ENCODE results near the gene RMND5B. TPM values are rescaled to one million over a fixed set of nuclear protein-coding genes. Genes with fewer than 3 reads are reported as not detected.
A peak's percentile ranks its signal among the peaks of the same experiment; 100 is the strongest.

The RMND5B gene
- total RNA-seq, 2 donors from 2014 or later, result 36.0 to 36.9 TPM

DNA sequence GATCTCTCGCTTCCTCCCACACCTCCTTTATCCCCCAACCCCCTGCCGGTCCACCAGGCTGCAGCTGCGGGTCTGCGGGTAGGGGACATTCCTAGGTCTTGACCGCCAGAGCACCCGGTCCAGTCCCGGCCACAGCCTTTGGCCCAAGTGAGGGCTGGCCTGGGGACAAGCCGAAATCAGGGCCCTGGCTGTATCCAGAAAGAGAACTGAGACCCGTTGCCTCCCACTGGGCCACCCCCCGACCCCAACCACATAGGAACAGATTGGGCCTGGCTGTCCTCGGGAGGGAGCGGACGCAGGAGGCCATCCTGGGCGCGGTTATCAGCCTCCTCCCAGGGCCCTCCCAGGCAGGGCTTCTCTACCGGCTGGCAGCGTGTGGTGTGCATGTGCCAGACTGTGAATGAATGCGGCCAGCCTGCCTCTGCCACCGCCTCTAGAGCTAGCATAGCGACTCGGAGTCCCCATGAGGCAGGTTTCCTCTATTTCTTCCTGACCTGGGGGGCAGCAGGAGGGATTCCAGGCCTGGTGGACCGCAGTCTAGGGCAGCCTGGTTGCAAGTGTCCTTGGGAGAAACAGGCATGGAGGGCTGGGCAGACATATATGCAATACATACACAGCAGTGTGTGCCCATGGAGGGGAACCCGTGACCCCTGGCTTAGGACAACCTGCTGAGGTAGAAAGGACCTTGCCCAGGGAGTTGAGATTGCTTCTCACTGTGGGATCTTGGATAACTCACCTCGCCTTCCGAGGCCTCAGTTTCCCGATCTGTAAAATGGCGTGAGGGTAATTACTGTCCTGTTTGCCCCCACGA, 16.3 kb upstream of the RMND5B start:
- Mint-ChIP-seq H3K27ac (peak overlapping the region; percentile 92), H3K36me3 (ENCODE audit: low read depth) (no peaks in the 10 kb centered on the region), H3K4me1 (peaks cover 22% of the 10 kb centered on the region), H3K27me3 (ENCODE audit: insufficient read depth) (peaks cover 16% of the 10 kb centered on the region), H3K9me3 (peaks cover 4% of the 10 kb centered on the region), H3K4me3 (peak overlapping the region; percentile 92)
- WGBS, 2 experiments (ENCODE audit: insufficient coverage in 1 of 2, insufficient read length in 1 of 2), result 7 to 11% methylated on average over 11 to 28 of the region's 28 CpGs
- Histone ChIP-seq H3K27me3 (ENCODE audit: control insufficient read depth, insufficient read depth, low read length, poor library complexity, severe bottlenecking) (no peaks in the 10 kb centered on the region), H3K4me1 (ENCODE audit: control insufficient read depth, insufficient read depth, low read length) (peaks cover 13% of the 10 kb centered on the region), H3K9ac (ENCODE audit: extremely low read depth, low read length, poor library complexity, severe bottlenecking) (peak overlapping the region; percentile 63), H3K36me3 (ENCODE audit: control insufficient read depth, insufficient read depth, low read length) (no peaks in the 10 kb centered on the region), H3K9me3 (ENCODE audit: control insufficient read depth, low read length) (no peaks in the 10 kb centered on the region), H3K27ac (ENCODE audit: low read depth, low read length) (peak overlapping the region; percentile 3), H3K4me3 (ENCODE audit: low read length) (peak overlapping the region; percentile 88)
- peak; percentile 83 for DNase-seq
- TF ChIP-seq, protein P1, sequence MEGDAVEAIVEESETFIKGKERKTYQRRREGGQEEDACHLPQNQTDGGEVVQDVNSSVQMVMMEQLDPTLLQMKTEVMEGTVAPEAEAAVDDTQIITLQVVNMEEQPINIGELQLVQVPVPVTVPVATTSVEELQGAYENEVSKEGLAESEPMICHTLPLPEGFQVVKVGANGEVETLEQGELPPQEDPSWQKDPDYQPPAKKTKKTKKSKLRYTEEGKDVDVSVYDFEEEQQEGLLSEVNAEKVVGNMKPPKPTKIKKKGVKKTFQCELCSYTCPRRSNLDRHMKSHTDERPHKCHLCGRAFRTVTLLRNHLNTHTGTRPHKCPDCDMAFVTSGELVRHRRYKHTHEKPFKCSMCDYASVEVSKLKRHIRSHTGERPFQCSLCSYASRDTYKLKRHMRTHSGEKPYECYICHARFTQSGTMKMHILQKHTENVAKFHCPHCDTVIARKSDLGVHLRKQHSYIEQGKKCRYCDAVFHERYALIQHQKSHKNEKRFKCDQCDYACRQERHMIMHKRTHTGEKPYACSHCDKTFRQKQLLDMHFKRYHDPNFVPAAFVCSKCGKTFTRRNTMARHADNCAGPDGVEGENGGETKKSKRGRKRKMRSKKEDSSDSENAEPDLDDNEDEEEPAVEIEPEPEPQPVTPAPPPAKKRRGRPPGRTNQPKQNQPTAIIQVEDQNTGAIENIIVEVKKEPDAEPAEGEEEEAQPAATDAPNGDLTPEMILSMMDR (conservative IDR thresholded peaks at IDR 0.05), result no peak

DNA sequence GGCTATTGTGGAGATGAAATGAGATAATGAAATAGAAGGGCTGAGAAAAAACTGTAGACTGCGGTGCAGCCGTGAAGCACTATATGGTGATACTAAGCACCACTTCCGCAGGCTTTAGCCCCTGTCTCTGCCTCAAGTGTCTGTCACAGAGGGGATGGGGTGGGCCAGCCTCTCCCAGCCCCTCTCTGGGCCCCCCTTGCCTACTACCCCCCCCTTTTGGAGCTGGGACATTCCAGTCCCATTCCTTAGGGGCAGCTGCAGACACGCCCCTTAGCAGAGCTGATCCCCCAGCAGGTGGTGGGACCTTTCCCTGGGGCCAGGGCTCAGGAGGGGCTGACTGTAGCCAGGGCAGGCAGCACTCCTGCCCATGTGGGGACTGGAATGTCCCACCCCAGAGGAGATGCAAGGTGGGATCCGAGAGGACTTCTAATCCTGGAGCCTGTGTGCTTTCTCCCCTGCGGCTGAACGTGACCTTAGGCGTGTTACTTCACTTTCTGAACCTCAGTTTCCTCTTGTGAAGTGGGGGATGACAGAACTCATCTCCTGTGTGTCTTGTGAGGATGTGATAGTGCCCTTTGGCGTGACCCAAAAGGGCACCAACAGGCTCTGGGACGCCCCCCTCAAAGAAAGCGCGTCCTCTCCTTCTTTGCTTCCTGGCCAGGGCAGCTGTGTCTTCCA, 15.5 kb upstream of the RMND5B start:
- no peaks in the 10 kb centered on the region for H3K36me3 Mint-ChIP-seq (ENCODE audit: low read depth)
- Histone ChIP-seq H3K4me3 (ENCODE audit: low read length) (peak overlapping the region; percentile 88), H3K9me3 (ENCODE audit: control insufficient read depth, low read length) (no peaks in the 10 kb centered on the region), H3K9ac (ENCODE audit: extremely low read depth, low read length, poor library complexity, severe bottlenecking) (peak overlapping the region; percentile 80), H3K4me1 (ENCODE audit: control insufficient read depth, insufficient read depth, low read length) (peaks cover 13% of the 10 kb centered on the region), H3K27me3 (ENCODE audit: control insufficient read depth, insufficient read depth, low read length, poor library complexity, severe bottlenecking) (no peaks in the 10 kb centered on the region), H3K36me3 (ENCODE audit: control insufficient read depth, insufficient read depth, low read length) (no peaks in the 10 kb centered on the region), H3K27ac (ENCODE audit: low read depth, low read length) (peak overlapping the region; percentile 94)
- peaks cover 16% of the 10 kb centered on the region for H3K27me3 Mint-ChIP-seq (ENCODE audit: insufficient read depth)
- peak overlapping the region; percentile 95 for H3K27ac Mint-ChIP-seq
- 7 to 20% methylated on average over 2 to 12 of the region's 12 CpGs for WGBS, 2 experiments (ENCODE audit: insufficient coverage in 1 of 2, insufficient read length in 1 of 2)
- H3K4me3 Mint-ChIP-seq, result peak overlapping the region; percentile 92
- TF ChIP-seq, protein P1 (conservative IDR thresholded peaks at IDR 0.05), result no peak
- peak; percentile 94 for DNase-seq
- peaks cover 22% of the 10 kb centered on the region for H3K4me1 Mint-ChIP-seq
- H3K9me3 Mint-ChIP-seq, result peaks cover 4% of the 10 kb centered on the region

DNA sequence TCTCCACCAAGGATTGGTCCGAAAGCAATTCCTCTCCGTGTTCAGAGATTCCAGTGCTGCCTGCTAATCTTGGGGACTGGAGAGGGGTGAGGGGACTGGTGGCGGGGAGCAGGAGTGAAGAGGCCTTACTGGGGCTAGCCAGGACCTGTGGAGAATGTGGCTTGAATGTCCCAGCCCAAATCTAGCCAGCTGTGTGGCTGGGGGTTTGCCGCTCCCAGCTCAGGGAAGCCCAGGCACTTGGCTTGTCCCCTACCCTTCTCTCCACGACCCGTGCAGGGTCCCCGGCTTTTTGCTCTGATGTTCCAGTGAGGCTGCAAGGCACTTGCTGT, 15.0 kb upstream of the RMND5B start:
- Histone ChIP-seq H3K4me1 (ENCODE audit: control insufficient read depth, insufficient read depth, low read length) (peaks cover 13% of the 10 kb centered on the region), H3K36me3 (ENCODE audit: control insufficient read depth, insufficient read depth, low read length) (peaks cover 3% of the 10 kb centered on the region), H3K9me3 (ENCODE audit: control insufficient read depth, low read length) (no peaks in the 10 kb centered on the region), H3K27me3 (ENCODE audit: control insufficient read depth, insufficient read depth, low read length, poor library complexity, severe bottlenecking) (no peaks in the 10 kb centered on the region), H3K9ac (ENCODE audit: extremely low read depth, low read length, poor library complexity, severe bottlenecking) (peak overlapping the region; percentile 80), H3K27ac (ENCODE audit: low read depth, low read length) (peak overlapping the region; percentile 94), H3K4me3 (ENCODE audit: low read length) (peak overlapping the region; percentile 88)
- WGBS, 2 experiments (ENCODE audit: insufficient coverage in 1 of 2, insufficient read length in 1 of 2), result 4 to 15% methylated on average over 5 to 7 of the region's 7 CpGs
- H3K27ac Mint-ChIP-seq, result peak overlapping the region; percentile 95
- H3K4me3 Mint-ChIP-seq, result peak overlapping the region; percentile 92
- no peak for DNase-seq
- H3K27me3 Mint-ChIP-seq (ENCODE audit: insufficient read depth), result peaks cover 12% of the 10 kb centered on the region
- H3K36me3 Mint-ChIP-seq (ENCODE audit: low read depth), result no peaks in the 10 kb centered on the region
- peaks cover 4% of the 10 kb centered on the region for H3K9me3 Mint-ChIP-seq
- TF ChIP-seq, protein P1 (conservative IDR thresholded peaks at IDR 0.05), result no peak
- peaks cover 22% of the 10 kb centered on the region for H3K4me1 Mint-ChIP-seq

All from endodermal cell (in vitro differentiated cells).